ENCODE data around the gene DLG2.
A peak's percentile ranks its signal among the peaks of the same experiment; 100 is the strongest.

Gene DLG2

GRCh38 chr11:84817998-84818397 is 809.1 kb downstream of the DLG2 start:
- no peak overlapping the region for H3K4me3 ChIP-seq (ENCODE audit: low read depth, low read length)
- peak; percentile 75 for DNase-seq (ENCODE audit: low read depth)
- no peak for TF ChIP-seq CTCF (conservative IDR thresholded peaks at IDR 0.05; ENCODE audit: low read depth, low read length)

- no peak overlapping the region for H3K4me3 ChIP-seq (ENCODE audit: low read depth, low read length)
- no peak for TF ChIP-seq CTCF (conservative IDR thresholded peaks at IDR 0.05; ENCODE audit: low read depth, low read length)
- peak; percentile 49 for DNase-seq (ENCODE audit: low read depth)
These were observed 814.6 kb downstream of the DLG2 start for GRCh38 chr11:84812471-84812969.

GRCh38 chr11:84806354-84806753 is 820.8 kb downstream of the DLG2 start:
- H3K4me3 ChIP-seq (ENCODE audit: low read depth, low read length): no peak overlapping the region
- no peak for TF ChIP-seq CTCF (conservative IDR thresholded peaks at IDR 0.05; ENCODE audit: low read depth, low read length)
- no peak for DNase-seq (ENCODE audit: low read depth)

- no peak overlapping the region for H3K4me3 ChIP-seq (ENCODE audit: low read depth, low read length)
- TF ChIP-seq CTCF (conservative IDR thresholded peaks at IDR 0.05; ENCODE audit: low read depth, low read length): no peak
- no peak for DNase-seq (ENCODE audit: low read depth)
These were observed 823.1 kb downstream of the DLG2 start for GRCh38 chr11:84804041-84804440.

GRCh38 chr11:84800755-84801346 is 826.3 kb downstream of the DLG2 start:
- no peak overlapping the region for H3K4me3 ChIP-seq (ENCODE audit: low read depth, low read length)
- peak; percentile 78 for DNase-seq (ENCODE audit: low read depth)
- peak; percentile 69 for TF ChIP-seq CTCF (conservative IDR thresholded peaks at IDR 0.05; ENCODE audit: low read depth, low read length)

- TF ChIP-seq CTCF (conservative IDR thresholded peaks at IDR 0.05; ENCODE audit: low read depth, low read length): no peak
- DNase-seq (ENCODE audit: low read depth): no peak
- no peak overlapping the region for H3K4me3 ChIP-seq (ENCODE audit: low read depth, low read length)
These were observed 828.0 kb downstream of the DLG2 start for GRCh38 chr11:84799112-84799511.

- DNase-seq (ENCODE audit: low read depth): no peak
- H3K4me3 ChIP-seq (ENCODE audit: low read depth, low read length): no peak overlapping the region
- TF ChIP-seq CTCF (conservative IDR thresholded peaks at IDR 0.05; ENCODE audit: low read depth, low read length): no peak
These were observed 831.4 kb downstream of the DLG2 start for GRCh38 chr11:84795698-84796097.

Measured in choroid plexus epithelial cell (primary cell).